Measurements from ENCODE around the gene STAT1. TPM values are rescaled to one million over a fixed set of nuclear protein-coding genes. Genes with fewer than 3 reads are reported as not detected.
A peak's percentile ranks its signal among the peaks of the same experiment; 100 is the strongest.

STAT1 gene
- total RNA-seq, 1 experiment from 2014 or later: 108 TPM

DNA sequence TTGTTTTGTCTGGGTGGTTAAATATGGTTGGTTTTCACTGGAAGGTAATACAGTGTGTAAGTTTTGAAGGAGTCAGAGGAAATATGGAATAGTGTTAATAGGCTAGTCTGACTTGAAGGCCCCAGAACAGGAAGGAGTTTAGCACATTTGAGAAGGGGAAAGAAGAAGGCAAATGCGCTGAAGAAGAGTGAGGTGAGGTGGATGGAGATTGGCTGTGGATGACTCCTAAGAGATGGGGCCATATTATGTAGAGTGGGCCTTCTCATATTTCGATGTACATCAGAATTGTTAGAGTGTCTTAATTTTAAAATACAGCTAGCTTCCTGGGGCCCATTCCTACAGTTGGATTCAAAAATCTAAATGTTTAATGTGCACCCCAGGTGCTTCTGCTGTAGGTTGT, 72.4 kb downstream of the STAT1 start:
- DNase-seq (ENCODE audit: low read depth in 1 of 2, low spot score in 2 of 2): no peak
- Histone ChIP-seq H3K27ac (no peak overlapping the region), H3K27me3 (replicated peaks) (no peaks in the 10 kb centered on the region), H3K36me3 (peaks cover 5% of the 10 kb centered on the region), H3K4me1 (replicated peaks) (peaks cover 10% of the 10 kb centered on the region), H3K9me3 (replicated peaks) (no peaks in the 10 kb centered on the region), H3K4me3 (no peak overlapping the region)

DNA sequence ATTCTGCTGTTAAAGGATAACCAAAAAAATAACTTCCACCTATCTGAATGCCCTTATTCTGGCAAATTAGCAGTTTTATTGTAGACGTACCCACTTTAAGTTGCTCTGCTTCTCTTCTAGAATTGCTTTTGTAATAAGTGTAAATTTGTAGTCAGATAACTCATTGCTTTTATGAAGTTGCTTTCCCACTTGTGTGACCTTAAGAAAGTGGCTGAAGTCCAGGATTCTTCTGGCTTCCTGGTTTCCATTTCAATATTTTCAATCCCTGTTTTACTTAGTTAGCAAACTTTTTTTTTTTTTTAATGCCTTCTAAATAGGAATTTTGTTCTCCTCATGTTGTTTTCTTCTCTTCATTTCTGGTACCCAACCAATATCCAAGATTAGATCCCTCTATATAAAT, 73.5 kb downstream of the STAT1 start:
- no peak for DNase-seq (ENCODE audit: low read depth in 1 of 2, low spot score in 2 of 2)
- H3K9me3 ChIP-seq (replicated peaks): no peaks in the 10 kb centered on the region
- H3K4me1 ChIP-seq (replicated peaks): peaks cover 10% of the 10 kb centered on the region
- H3K4me3 ChIP-seq: no peak overlapping the region
- no peaks in the 10 kb centered on the region for H3K27me3 ChIP-seq (replicated peaks)
- H3K36me3 ChIP-seq: peaks cover 9% of the 10 kb centered on the region
- no peak overlapping the region for H3K27ac ChIP-seq

DNA sequence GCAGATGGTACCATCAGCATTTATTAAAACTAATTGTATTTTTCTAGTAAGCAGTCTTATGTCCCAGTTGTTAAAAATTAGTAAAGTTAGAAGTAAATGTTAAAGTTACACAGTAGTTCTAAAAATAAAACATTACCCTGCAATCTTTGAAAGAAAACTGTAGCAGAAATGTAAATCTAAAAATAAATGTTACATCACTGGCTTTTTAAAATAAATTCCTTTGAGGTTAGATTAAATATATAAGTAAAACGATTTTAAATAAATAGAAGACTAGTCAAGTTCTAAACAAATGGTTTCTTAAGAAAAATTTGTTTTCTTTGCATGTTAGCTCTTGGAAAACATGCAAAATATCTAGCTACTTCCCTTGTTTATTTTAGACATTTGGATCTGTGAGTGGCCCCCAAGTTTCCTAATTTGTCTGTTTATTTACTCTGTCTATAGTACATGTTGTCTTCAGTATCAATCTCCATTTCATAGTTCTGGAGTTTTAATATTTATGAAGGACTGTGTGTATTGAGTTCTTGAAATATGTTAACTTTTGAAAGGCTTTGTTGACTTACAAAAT, 75.1 kb downstream of the STAT1 start:
- H3K27me3 ChIP-seq (replicated peaks): no peaks in the 10 kb centered on the region
- peak in 1 of 2 experiments; percentile 33 for DNase-seq (ENCODE audit: low read depth in 1 of 2, low spot score in 2 of 2)
- H3K4me1 ChIP-seq (replicated peaks): peaks cover 10% of the 10 kb centered on the region
- peaks cover 9% of the 10 kb centered on the region for H3K36me3 ChIP-seq
- peak overlapping the region; percentile 40 for H3K27ac ChIP-seq
- H3K9me3 ChIP-seq (replicated peaks): no peaks in the 10 kb centered on the region
- H3K4me3 ChIP-seq: no peak overlapping the region

DNA sequence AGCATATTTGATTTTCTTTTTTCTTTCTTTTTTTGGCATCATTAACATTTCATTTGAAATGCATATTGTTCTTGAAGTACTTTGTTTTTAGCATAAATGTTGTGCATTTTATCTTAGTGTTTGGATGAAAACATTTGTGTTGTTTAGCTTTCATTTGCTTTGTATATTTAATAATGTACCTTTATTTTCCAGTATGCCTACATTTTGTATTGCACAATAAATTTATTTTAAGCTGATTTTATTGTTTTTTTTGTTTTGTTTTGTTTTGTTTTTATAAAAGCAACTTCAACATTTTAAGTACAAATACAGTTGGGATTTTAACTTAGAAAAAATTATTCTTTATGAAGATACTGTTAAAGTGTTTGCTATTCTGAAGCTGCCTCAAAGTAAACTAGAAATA, 78.9 kb downstream of the STAT1 start:
- no peak overlapping the region for H3K27ac ChIP-seq
- no peak for DNase-seq (ENCODE audit: low read depth in 1 of 2, low spot score in 2 of 2)
- H3K4me3 ChIP-seq: no peak overlapping the region
- H3K4me1 ChIP-seq (replicated peaks): peaks cover 10% of the 10 kb centered on the region
- H3K27me3 ChIP-seq (replicated peaks): no peaks in the 10 kb centered on the region
- no peaks in the 10 kb centered on the region for H3K9me3 ChIP-seq (replicated peaks)
- H3K36me3 ChIP-seq: peaks cover 42% of the 10 kb centered on the region

DNA sequence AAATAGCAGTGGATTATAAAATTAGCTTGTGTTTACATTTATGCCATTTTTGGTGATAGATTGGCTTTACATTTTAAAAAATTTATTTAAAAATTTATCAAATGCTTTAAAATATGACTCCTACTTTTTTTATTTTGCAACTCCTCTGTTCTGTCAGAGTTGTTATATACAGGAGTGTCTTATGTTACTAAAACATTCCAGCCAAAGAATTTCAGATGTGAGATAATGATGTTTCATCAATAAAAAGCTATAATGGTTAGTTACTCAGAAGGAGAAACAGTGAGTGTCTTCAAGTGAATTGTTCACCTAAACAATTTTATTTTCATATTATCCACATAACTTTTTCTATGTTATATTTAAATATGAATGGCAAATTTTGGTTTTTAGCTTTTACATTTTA, 80.6 kb downstream of the STAT1 start:
- H3K4me3 ChIP-seq: no peak overlapping the region
- H3K27ac ChIP-seq: no peak overlapping the region
- no peaks in the 10 kb centered on the region for H3K9me3 ChIP-seq (replicated peaks)
- H3K27me3 ChIP-seq (replicated peaks): no peaks in the 10 kb centered on the region
- no peak for DNase-seq (ENCODE audit: low read depth in 1 of 2, low spot score in 2 of 2)
- peaks cover 48% of the 10 kb centered on the region for H3K36me3 ChIP-seq
- peaks cover 6% of the 10 kb centered on the region for H3K4me1 ChIP-seq (replicated peaks)

DNA sequence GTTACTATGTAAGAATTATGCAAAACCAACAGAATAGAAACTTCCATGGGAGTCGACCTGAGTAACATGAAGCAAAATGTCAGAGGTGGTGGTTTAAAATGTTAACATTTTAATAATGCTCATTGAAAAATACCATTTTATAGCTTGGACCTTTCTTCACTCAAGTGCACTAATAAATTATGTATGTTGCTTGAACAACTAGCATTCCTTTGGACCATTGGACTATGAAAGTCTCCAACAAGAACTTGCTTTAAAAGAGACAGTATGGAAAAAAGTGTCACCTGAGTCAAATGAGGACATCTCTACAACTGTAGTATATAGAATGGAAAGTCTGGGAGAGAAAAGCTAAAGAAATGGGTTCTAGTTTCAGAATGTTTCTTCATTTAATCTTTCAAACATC, 81.5 kb downstream of the STAT1 start:
- H3K27me3 ChIP-seq (replicated peaks): no peaks in the 10 kb centered on the region
- H3K4me3 ChIP-seq: no peak overlapping the region
- no peak overlapping the region for H3K27ac ChIP-seq
- no peaks in the 10 kb centered on the region; the same call in 1 of the 2 replicates for H3K4me1 ChIP-seq (replicated peaks)
- DNase-seq (ENCODE audit: low read depth in 1 of 2, low spot score in 2 of 2): no peak
- H3K9me3 ChIP-seq (replicated peaks): no peaks in the 10 kb centered on the region
- H3K36me3 ChIP-seq: peaks cover 53% of the 10 kb centered on the region

DNA sequence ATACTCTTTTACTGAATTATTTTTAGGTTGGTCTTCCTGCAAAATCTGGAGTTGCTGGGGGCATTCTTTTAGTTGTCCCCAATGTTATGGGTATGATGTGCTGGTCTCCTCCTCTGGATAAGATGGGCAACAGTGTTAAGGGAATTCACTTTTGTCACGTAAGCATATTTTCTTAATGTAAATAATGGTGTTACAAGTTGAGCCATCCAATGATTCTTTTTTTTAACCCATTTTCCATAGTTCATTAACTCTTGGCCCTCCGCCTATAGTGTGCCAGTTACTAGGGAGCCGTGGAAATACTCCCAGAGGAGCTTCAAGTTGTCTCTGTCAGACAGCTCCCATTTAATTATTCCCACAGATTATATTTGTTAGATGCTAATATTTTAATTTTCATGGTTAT, 83.6 kb downstream of the STAT1 start:
- DNase-seq (ENCODE audit: low read depth in 1 of 2, low spot score in 2 of 2): no peak
- H3K36me3 ChIP-seq: peaks cover 64% of the 10 kb centered on the region
- H3K27ac ChIP-seq: no peak overlapping the region

DNA sequence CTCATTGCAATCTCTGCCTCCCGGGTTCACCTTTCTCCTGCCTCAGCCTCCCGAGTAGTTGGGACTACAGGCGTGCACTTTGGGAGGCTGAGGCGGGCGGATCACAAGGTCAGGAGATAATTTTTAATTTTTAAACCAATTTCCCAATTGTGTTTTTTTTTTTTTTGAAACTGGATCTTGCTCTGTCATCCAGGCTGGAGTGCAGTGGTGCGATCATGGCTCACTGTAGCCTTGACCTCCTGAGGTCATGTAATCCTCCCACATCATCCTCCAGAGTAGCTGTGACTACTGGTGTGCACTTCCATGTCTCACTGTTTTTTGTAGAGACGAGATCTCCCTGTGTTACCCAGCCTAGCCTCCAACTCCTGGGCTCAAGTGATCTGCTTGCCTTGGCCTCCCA, 84.1 kb downstream of the STAT1 start:
- Histone ChIP-seq H3K4me3 (no peak overlapping the region), H3K27me3 (replicated peaks) (no peaks in the 10 kb centered on the region), H3K9me3 (replicated peaks) (no peaks in the 10 kb centered on the region), H3K27ac (no peak overlapping the region), H3K4me1 (replicated peaks) (no peaks in the 10 kb centered on the region; the same call in 1 of the 2 replicates), H3K36me3 (peaks cover 68% of the 10 kb centered on the region)
- no peak for DNase-seq (ENCODE audit: low read depth in 1 of 2, low spot score in 2 of 2)

More for the DNA sequence above, 83.6 kb downstream of the STAT1 start:
- Histone ChIP-seq H3K9me3 (replicated peaks) (no peaks in the 10 kb centered on the region), H3K27me3 (replicated peaks) (no peaks in the 10 kb centered on the region), H3K4me1 (replicated peaks) (no peaks in the 10 kb centered on the region; the same call in 1 of the 2 replicates), H3K4me3 (no peak overlapping the region)

DNA sequence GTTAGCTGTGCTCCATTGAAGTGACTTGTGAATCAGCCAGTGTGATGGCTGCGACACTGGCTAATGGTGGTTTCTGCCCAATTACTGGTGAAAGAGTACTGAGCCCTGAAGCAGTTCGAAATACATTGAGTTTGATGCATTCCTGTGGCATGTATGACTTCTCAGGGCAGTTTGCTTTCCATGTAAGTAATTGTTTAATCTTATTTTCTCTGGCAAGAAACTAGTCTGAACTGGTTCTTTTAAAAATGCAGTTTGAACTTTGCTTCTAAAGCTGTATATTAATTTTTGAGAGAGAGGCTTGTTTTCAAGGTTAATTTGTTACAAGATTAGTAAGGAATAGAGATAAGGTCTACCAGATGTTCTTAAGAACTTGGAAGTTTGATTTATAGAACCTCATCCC, 86.7 kb downstream of the STAT1 start:
- Histone ChIP-seq H3K4me1 (replicated peaks) (peaks cover 4% of the 10 kb centered on the region), H3K27ac (peak overlapping the region; percentile 40), H3K27me3 (replicated peaks) (no peaks in the 10 kb centered on the region), H3K4me3 (no peak overlapping the region), H3K36me3 (peaks cover 84% of the 10 kb centered on the region), H3K9me3 (replicated peaks) (no peaks in the 10 kb centered on the region)
- DNase-seq (ENCODE audit: low read depth in 1 of 2, low spot score in 2 of 2): no peak

DNA sequence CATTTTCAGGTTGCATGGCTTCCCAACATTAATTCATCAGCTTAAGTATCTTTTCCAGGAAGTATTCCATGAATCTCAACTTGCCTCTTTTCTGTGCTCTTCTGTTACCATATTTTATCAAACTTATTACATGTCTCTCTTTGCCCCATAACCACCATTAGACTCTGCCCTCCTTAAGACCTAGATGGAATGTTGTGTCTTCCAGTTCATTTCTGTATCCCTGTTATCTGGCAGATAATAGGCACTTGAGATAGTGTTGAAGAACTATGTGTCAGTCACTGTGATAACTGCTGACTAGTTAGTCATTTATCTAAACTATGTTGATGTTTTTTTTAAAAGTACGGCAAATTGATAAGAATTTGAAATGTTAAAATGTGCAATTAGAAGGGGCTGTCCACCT, 91.6 kb downstream of the STAT1 start:
- H3K4me1 ChIP-seq (replicated peaks): peaks cover 4% of the 10 kb centered on the region
- H3K4me3 ChIP-seq: no peak overlapping the region
- H3K9me3 ChIP-seq (replicated peaks): no peaks in the 10 kb centered on the region
- no peak overlapping the region for H3K27ac ChIP-seq
- no peaks in the 10 kb centered on the region for H3K27me3 ChIP-seq (replicated peaks)
- no peak for DNase-seq (ENCODE audit: low read depth in 1 of 2, low spot score in 2 of 2)
- H3K36me3 ChIP-seq: peaks cover 86% of the 10 kb centered on the region

DNA sequence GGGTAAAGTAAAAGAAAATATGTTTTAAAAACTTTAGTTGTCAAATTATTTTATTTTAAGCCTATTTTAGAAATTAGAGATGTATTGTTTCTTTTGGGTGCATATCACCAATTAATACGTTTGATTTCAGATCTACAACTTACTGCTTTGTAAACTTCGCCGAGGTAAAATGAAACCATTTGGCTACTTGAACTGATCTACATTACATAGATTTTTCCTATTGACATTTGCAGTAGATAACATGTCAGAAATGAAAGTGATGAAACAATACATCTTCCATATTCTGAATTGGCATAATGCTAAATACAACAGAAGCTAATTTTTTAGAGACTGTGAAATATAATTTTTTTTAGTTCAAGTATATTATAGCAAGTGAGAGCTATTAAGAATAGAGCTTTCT, 93.9 kb downstream of the STAT1 start:
- Histone ChIP-seq H3K27me3 (replicated peaks) (no peaks in the 10 kb centered on the region), H3K4me3 (no peak overlapping the region), H3K36me3 (peaks cover 87% of the 10 kb centered on the region), H3K9me3 (replicated peaks) (no peaks in the 10 kb centered on the region), H3K4me1 (replicated peaks) (peaks cover 4% of the 10 kb centered on the region), H3K27ac (no peak overlapping the region)
- DNase-seq (ENCODE audit: low read depth in 1 of 2, low spot score in 2 of 2): no peak

Other genes with a start within 250 kb of the STAT1 start
- gene GLS, start 133.3 kb downstream of the STAT1 start, total RNA-seq (2014; rRNA removed; shearing (Covaris generic)): 176 and 177 TPM in 2 replicates
- 0.89 and 8.2 TPM in 2 replicates for gene STAT4, start 136.8 kb upstream of the STAT1 start, total RNA-seq (2014; rRNA removed; shearing (Covaris generic))
- gene MYO1B, start 231.2 kb upstream of the STAT1 start, total RNA-seq (2014; rRNA removed; shearing (Covaris generic)): 87.6 and 106 TPM in 2 replicates